GM23338 (cell line): ENCODE data around the gene PSMB5.

Experiments
- CTCF ChIP-seq, 2 experiments: fragments of 200-600 bp in 1 of 2; sonication (generic) in 1 of 2; conservative IDR thresholded peaks; 2 replicates each; pipeline versions ENCODE4 v1.5.1 to v1.6.1; 2016 to 2017; ENCODE audit warnings: antibody characterized with exemption in 2 of 2, low read depth in 2 of 2, mild to moderate bottlenecking in 2 of 2, moderate library complexity in 1 of 2
- JUNB ChIP-seq: IDR thresholded peaks from one replicate; pipeline ENCODE4 v1.6.1; 2016; ENCODE audit warnings: antibody characterized with exemption; ENCODE audit not compliant: unreplicated experiment

GRCh38 chr14:23069413-23069806 is 34.7 kb upstream of the PSMB5 start:
- TF ChIP-seq CTCF (conservative IDR thresholded peaks at IDR 0.05; ENCODE audit: low read depth in 2 of 2) (no peak), JUNB (no peak)
